ENCODE data around the gene FRY.
A peak's percentile ranks its signal among the peaks of the same experiment; 100 is the strongest.

The FRY gene

DNA sequence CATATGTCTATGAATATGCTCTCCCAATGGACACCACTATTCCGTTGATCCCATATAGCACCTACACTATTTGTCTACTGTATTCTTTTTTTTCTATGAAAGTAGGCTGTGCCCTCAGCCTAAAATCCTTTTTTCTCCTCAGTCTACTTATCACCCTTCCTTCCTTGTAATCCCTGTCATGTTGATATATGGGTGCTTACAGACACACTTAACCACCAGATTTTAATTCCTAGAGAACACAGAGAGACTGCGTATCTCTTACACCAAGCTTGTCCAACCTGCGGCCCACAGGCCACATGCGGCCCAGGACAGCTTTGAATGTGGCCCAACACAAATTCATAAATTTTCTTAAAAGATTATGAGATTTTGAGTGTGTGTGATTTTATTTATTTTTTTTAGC lies 182.5 kb downstream of the FRY start:
- no peak for DNase-seq
- in situ Hi-C loops (cut with HindIII; ENCODE audit: low pct_ligation_motif_present, low pct_unique_long_range_greater_than_20kb, low sequenced_read_pairs) = no loop called here

DNA sequence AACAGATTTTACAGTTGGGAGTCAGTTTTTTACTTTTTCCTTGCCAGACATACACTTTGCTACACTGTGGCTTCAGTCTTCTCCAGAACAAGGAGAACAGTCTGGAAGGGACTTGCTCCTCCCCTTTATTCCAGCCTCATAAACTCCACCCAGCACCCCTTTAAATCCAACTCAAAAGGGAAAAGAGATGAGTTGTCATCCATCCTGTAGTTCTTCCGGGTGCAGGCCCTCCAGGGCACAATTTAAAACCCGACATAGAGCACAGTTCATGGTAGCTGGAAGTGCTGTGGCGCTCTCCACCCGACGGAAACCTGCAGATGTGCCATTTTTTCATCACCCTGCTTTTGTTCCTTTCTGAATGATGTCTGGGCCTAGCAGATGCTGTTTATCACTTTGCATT lies 184.7 kb downstream of the FRY start:
- in situ Hi-C loops (cut with HindIII; ENCODE audit: low pct_ligation_motif_present, low pct_unique_long_range_greater_than_20kb, low sequenced_read_pairs) = no loop called here
- no peak for DNase-seq

DNA sequence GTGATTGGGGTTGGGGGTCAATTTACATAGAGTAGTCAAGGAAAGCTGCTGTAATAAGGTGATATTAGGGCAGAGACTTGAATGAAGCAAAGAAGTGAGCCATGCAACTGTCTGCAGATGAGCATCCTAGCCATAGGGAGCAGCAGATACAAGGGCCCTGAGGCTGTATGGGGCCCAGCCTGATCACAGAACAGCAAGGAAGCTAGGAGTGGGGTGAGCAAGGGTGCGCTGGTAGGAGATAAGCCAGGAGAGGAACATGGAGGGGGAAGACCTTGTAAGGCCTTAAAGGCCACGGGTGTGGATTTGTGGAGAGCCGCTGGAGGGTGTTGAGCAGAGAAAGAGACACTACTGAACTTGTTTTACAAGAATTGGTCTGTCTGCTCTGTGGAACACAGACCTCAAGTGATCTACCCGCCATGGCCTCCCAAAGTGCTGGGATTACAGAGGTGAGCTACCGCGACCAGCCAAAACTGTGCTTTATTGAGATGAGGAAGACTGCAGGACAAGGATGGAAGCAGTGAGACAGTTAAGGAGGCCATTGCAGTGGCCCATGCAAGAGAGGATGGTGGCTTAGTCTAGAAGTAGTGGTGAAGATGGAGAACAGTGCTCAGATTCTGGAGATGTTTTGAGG lies 190.6 kb downstream of the FRY start:
- in situ Hi-C loops (cut with HindIII; ENCODE audit: low pct_ligation_motif_present, low pct_unique_long_range_greater_than_20kb, low sequenced_read_pairs) = no loop called here
- DNase-seq = no peak

DNA sequence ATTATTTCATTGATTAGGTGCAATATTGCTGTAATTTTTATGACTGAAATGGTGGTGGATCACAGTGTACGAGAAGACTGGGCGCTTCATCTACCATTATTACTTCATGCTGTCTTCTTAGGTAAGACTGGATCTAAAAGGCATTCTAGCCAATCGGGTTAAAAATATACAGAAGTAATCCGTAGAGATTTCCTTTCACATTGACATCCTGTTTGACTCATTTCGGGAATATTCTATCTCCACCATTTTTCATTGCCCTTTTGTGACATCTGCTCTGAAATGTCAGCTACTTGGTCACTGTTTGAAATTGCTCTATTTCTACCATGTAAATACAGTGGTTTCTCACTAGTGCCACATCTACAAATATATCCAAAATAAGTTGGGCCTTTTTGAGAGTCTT lies 193.3 kb downstream of the FRY start:
- in situ Hi-C loops (cut with HindIII; ENCODE audit: low pct_ligation_motif_present, low pct_unique_long_range_greater_than_20kb, low sequenced_read_pairs) = no loop called here
- DNase-seq = no peak

DNA sequence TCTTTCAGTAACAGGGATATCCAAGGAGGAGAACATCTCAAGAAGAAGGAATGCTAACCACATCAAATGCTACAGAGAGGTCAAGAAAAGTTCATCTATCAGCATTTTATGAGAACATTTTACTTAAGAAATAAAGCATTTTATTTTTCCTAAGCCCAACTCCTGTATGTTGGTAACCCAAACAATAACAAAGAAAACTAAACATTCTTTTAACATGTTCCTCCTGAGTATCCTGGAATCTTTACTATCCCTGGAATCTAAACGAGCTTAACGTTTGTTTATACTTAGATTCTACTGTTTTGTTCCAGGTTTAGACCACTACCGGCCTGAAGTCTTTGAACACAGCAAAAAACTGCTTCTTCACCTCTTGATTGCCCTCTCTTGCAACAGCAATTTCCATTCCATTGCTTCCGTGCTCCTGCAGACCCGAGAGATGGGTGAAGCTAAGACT lies 193.9 kb downstream of the FRY start:
- in situ Hi-C loops (cut with HindIII; ENCODE audit: low pct_ligation_motif_present, low pct_unique_long_range_greater_than_20kb, low sequenced_read_pairs) = no loop called here
- DNase-seq = no peak

DNA sequence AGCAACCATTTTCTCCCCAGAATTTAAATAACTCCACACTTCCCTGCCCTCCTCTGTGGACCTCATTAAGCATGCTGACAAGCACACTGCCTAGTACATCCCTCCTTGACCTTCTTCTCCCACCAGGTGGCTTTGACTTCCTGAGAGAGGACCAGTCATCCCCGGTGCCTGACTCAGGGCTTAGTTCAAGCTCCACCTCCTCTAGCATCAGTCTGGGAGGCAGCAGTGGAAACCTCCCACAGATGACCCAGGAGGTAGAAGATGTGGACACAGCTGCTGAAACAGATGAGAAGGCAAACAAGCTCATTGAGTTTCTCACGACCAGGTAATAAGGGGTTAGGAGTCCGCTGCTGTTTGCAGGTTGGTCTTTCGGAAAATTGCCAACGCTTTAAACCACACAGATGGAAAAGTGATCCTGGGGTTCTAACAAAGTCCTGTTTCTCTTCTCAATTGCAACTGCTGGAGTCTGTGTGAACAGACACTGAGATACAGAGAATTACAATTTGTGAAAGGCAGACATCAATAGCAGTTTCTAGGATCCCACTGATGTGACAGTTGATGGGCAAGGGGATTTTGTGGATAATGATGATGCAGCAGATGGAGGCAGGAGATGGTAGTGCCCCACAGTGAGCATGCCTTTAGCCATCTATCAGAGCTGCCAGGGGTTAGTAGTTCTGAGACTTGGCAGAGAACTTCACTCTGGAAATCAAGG lies 196.9 kb downstream of the FRY start:
- in situ Hi-C loops (cut with HindIII; ENCODE audit: low pct_ligation_motif_present, low pct_unique_long_range_greater_than_20kb, low sequenced_read_pairs) = no loop called here
- no peak for DNase-seq

DNA sequence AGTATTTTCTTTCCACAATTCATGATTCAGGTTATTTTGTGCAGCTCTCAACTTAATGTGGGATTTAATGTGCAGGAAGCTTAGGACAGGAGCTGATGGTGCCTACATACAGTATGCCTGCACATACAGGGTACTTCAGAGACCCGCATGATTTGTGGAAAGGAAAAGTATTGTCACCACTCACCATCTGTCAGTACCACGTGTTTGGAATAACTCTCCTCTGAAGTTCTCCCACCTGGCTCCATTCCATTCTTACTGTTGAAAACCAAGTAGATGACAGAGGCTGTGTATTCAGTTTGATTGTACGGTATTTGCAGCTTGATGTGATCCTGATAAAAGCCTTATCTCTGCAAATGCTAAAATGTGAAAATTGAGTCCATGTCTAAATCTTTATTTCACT lies 197.9 kb downstream of the FRY start:
- DNase-seq = no peak
- in situ Hi-C loops (cut with HindIII; ENCODE audit: low pct_ligation_motif_present, low pct_unique_long_range_greater_than_20kb, low sequenced_read_pairs) = no loop called here

DNA sequence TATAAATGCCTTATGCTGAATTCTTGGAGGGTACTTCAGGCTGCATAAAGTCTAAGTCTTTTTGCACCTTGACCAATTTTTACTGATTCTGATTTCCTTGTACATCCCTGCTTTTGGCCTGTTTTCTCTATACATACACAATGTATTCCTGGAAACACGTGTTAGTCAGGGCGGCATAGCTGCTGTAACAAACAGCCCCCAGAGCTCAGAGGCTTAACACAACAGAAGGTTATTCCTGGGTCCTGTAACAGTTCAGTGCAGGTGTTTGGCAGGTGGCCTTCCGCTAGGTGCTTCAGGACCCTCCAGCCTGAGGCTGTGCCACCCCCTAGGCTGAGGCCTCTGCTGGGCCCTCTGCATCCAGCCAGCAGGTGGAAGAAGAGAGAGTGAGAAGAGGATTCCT lies 200.7 kb downstream of the FRY start:
- in situ Hi-C loops (cut with HindIII; ENCODE audit: low pct_ligation_motif_present, low pct_unique_long_range_greater_than_20kb, low sequenced_read_pairs) = no loop called here
- no peak for DNase-seq

DNA sequence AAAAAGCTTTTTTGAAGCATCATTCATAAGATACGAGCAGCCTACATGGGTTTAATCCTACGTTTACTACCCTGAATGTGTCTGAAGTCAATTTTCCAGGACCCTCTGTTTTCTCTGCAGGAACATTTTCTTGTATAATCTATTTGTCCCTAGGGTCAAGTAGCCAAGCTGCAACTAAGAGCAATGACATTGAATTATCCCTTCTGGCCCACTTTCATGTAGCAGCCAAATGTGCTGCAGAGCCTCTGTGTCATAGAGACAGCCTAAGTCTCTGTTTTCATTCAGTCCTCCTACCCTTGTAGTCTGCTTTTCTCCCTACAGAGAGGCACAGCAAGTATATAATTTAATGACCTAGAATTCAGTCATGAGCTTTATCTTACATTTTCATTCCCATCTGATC lies 201.5 kb downstream of the FRY start:
- in situ Hi-C loops (cut with HindIII; ENCODE audit: low pct_ligation_motif_present, low pct_unique_long_range_greater_than_20kb, low sequenced_read_pairs) = no loop called here
- no peak for DNase-seq

DNA sequence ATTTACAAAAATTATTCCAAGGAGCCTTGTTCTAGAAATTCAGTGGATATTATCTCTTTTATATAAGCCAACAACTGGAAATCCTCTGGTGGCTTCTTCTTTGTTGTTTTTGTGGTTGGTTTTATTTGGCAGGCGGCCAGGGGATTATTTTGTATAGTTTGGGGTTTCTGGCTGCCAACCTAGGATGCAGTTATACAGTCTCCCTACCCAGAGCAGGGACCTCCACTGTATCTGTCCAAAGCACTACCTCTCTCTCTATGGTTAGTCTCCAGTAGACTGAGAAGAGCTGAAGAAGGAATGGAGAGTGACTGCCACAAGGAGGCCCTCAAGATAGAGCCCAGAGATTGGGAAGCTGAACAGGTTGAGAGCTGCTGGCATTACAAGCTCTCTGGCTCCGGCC lies 203.3 kb downstream of the FRY start:
- in situ Hi-C loops (cut with HindIII; ENCODE audit: low pct_ligation_motif_present, low pct_unique_long_range_greater_than_20kb, low sequenced_read_pairs) = no loop called here
- DNase-seq = no peak

DNA sequence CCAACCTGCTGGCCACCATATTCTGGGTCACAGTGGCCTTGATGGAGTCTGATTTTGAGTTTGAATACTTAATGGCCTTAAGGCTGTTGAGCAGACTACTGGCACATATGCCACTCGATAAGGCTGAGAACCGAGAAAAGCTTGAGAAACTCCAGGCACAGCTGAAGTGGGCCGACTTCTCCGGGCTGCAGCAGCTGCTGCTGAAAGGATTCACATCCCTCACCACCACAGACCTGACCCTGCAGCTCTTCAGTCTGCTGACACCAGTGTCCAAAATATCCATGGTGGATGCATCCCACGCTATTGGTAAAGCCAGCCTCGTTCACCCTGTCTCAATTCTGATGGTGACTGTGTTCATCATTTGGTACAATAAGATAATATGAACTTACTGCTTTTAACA lies 206.1 kb downstream of the FRY start:
- in situ Hi-C loops (cut with HindIII; ENCODE audit: low pct_ligation_motif_present, low pct_unique_long_range_greater_than_20kb, low sequenced_read_pairs) = no loop called here
- DNase-seq = no peak

DNA sequence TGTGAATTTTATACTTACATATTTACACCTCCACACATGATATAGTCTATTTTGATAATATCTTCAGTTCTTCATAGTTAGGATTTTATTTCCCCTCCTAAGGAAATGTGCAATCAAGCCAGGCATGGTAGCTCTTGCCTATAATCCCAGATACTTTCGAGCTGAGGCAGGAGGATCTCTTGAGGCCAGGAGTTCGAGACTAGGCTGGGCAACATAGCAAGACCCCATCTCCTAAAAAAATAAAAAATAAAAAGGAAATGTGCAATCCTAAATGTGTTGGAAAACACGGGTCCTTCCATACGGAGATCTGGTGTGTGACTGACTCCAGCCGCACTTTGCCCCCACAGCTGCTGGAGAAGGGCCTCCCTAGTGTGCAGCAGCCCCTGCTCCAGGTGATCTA lies 212.1 kb downstream of the FRY start:
- in situ Hi-C loops (cut with HindIII; ENCODE audit: low pct_ligation_motif_present, low pct_unique_long_range_greater_than_20kb, low sequenced_read_pairs) = no loop called here
- DNase-seq = no peak

DNA sequence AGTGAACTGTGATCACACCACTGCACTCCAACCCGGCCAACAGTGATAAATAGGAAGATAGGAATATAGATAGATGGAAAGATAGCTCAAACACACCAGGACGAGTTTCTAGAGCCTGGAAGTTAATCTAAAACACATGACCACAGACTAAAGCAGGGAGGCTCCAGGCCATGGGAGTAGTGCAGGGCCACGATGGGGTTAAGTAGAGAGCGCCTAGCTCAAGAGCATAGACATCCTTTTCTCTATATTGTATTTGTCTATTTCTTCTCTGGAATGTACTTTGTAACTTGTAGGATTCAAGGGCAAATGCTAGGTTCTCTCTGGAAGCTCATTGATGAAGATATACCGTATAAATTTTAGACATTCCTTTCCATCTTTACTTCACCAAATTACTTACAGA lies 214.0 kb downstream of the FRY start:
- in situ Hi-C loops (cut with HindIII; ENCODE audit: low pct_ligation_motif_present, low pct_unique_long_range_greater_than_20kb, low sequenced_read_pairs) = no loop called here
- no peak for DNase-seq

DNA sequence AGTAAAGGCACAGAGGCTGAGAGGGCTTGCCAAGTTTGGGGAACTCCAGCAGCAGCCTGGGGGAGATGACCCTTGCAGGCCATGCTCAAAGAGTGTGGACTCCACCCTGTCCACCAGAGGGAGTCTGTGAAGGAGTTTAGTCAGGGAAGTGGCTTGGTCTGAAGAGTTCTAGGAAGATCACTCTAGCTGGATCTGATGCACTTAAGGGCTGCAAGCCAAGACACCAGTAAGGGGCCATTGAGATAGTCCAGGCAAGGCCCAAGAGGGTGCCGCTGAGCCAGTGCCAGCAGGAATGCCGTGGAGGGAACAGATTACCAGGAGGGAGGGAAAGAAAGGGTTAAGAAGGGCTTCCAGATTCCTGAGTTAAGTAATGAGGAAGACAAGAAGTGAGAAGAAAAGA lies 214.9 kb downstream of the FRY start:
- in situ Hi-C loops (cut with HindIII; ENCODE audit: low pct_ligation_motif_present, low pct_unique_long_range_greater_than_20kb, low sequenced_read_pairs) = no loop called here
- peak; percentile 64 for DNase-seq

DNA sequence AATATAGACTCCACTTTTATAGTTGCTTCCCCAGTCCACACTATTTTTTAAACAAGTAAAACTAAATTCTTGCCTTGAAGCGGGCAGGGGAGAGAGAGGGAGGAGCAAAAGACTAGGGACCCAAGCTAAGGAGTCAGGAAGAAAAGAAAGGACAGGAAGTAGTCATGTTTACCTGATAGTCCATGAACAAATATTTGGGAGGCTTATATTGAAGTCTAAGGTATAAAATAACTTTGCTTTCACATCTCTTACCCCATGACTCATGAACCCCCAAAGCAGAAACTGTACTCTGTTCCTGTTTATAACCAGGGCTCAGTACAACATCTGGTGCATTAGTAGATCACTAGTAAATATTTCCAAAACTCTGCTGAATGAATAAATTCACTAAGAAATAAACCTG lies 216.3 kb downstream of the FRY start:
- no peak for DNase-seq
- in situ Hi-C loops (cut with HindIII; ENCODE audit: low pct_ligation_motif_present, low pct_unique_long_range_greater_than_20kb, low sequenced_read_pairs) = no loop called here

DNA sequence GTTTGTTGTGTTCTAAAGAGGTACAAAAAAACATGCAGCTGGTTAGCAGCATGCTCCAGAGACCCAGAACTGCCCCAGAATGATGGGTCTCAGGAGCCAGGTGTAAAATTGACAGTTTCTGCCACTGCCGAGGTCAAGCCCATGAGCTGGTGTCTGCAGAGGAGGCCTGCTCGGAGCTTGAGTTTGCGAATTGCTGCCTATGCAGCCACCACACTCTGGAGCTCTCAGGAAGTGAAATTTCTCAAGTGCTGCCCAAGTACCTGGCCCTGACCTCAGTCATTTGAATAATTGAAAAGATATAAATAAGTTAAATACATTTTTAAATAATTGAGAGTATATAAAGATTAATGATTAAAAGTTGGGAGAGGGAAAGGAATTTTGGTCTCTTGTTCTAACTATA lies 217.2 kb downstream of the FRY start:
- no peak for DNase-seq
- in situ Hi-C loops (cut with HindIII; ENCODE audit: low pct_ligation_motif_present, low pct_unique_long_range_greater_than_20kb, low sequenced_read_pairs) = no loop called here

DNA sequence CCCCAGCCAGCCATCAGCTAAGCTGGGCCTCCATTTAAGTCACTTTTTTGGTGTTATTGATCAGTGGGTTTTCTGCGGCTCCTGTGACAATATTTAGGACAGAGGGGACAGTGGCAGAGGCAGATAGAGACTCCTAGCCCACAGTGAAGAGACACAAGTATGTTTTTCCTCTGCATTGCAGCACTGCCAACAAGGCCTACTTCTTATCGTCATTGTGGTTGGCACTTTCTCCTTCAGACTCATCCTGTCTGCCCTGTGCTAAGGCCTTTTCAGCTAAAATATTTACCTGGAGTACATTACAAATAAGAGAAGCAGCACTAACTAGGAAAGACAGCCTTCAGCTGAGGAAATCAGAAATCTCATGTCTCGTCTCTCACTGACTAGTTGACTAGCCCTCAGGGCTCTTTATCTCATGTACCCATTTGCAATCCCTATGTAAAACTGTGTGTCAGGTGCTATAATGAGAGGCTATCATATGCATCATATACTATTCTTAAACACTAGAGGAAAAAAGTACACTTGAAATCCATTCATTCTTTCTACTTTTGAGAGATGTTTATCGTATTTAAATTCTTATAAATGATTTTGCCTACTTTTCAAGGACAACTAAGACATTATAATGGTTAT lies 221.4 kb downstream of the FRY start:
- DNase-seq = no peak

DNA sequence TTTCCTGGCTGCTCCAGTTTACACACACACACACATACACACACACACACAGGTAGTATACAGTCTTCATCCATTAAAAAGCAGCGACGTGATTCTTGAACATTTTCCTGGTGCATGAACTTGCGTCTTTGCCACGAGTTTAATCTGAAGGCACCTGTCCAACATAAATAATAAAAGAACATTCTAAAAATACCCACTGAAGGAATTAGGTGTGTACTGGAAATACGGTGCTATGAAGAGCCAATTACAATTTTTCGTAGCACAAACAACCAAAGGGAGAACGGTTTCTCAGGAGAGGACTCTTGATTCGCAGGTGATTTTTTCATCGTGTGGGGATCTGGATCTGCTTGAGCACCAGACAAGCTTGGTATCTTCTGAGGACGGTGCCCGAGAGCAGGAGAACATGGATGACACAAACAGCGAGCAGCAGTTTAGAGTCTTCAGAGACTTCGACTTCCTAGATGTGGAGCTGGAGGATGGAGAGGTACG lies 222.4 kb downstream of the FRY start:
- in situ Hi-C loops (cut with HindIII; ENCODE audit: low pct_ligation_motif_present, low pct_unique_long_range_greater_than_20kb, low sequenced_read_pairs) = no loop called here
- no peak for DNase-seq

More for the DNA sequence above, 221.4 kb downstream of the FRY start:
- in situ Hi-C loops (cut with HindIII; ENCODE audit: low pct_ligation_motif_present, low pct_unique_long_range_greater_than_20kb, low sequenced_read_pairs) = no loop called here

DNA sequence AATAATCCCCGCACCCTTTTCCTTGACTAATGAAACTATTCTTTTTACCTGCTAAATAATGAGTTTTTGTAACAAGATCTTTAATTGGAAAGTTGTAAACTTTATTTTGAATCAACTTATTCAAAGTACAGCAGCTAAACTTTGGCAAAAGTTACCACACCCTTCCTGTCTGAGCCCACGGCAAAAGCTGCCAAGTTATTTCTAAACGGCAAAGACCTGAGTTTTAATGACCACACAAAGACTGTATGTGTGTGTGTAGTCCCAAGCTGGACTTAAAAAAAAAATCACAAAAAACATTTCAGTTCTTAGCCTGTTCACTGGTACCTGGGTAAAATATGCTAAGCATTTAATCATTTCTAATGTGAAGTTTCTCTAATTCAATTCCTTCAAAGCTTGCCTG lies 222.8 kb downstream of the FRY start:
- DNase-seq = no peak
- in situ Hi-C loops (cut with HindIII; ENCODE audit: low pct_ligation_motif_present, low pct_unique_long_range_greater_than_20kb, low sequenced_read_pairs) = no loop called here

Measured in ACHN (cell line).